Measurements from ENCODE around the gene TENT5C.
"Not testable (repeated sequence)": the region's sequence is repeated elsewhere in the genome, so short reads cannot be mapped to it uniquely, and the experiment has no call there.

Gene TENT5C

GRCh38 chr1:117605774-117606648 is at the start of gene TENT5C:
TSS of gene TENT5C (plus strand) at chr1:117606048. CDS start at chr1:117622869, 16,821 bp downstream.
- peak; percentile 14 to 96 (median 89) for DNase-seq

GRCh38 chr1:117556341-117556740 is 49.5 kb upstream of the TENT5C start:
- DNase-seq: no peak

DNA sequence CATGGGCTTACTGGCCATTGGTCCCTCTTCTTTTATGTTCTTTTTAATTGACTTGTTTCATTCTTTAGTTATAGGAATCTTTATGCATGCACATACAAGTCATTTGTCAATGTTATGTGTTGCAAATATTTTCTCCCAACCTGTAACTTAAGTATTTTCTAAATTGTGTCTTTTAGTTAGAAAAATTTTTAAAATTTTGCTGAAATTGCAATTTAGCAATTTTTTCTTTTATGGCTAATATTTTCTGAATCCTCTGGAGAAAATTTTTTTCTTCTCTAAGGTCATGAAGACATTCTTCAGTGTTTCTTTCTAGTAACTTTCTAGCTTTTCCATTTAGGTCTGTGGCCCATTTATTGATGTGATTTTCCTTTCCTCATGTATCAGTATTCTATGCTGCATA is 48.9 kb upstream of the TENT5C start:
- DNase-seq: no peak

DNA sequence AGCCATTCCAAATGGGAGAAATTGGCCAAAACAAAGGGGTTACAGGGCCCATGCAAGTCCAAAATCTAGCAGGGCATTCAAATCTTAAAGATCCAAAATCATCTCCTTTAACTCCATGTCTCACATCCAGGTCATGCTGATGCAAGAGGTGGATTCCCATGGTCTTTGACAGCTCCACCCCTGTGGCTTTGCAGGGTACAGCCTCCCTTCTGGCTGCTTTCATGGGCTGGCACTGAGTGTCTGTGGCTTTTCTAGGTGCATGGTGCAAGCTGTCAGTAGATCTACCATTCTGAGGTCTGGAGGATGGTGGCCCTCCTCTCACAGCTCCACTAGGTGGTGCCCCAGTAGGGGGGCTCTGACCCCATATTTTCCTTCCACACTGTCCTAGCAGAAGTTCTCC is 47.4 kb upstream of the TENT5C start:
- DNase-seq: not testable (repeated sequence)

DNA sequence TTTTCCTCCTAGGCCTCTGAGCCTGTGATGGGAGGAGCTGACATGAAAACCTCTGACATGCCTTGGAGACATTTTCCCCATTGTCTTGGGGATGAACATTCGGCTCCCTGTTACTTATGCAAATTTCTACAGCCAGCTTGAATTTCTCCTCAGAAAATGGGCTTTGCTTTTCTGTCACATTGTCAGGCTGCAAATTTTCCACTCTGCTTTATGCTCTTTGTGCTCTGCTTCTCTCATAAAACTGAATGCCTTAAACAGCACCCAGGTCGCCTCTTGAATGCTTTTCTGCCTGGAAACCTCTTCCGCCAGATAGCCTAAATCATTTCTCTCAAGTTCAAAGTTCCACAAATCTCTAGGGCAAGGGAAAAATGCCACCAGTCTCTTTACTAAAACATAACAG is 46.7 kb upstream of the TENT5C start:
- no peak for DNase-seq

DNA sequence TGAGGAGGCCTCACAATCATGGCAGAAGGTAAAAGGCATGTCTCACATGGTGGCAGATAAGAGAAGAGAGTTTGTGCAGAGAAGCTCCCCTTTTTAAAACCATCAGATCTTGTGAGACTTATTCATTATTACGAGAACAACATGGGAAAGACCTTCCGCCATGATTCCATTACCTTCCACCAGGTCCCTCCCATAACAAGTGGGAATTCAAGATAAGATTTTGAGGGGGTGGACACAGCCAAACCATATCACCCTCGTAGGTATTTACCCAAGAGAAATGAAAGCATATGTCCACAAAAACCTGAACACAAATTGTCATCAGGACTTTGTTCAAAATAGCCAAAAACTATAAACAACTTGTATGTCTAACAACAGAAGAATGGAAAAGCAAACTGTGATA is 45.9 kb upstream of the TENT5C start:
- no peak for DNase-seq

GRCh38 chr1:117561071-117561470 is 44.8 kb upstream of the TENT5C start:
- DNase-seq: no peak

DNA sequence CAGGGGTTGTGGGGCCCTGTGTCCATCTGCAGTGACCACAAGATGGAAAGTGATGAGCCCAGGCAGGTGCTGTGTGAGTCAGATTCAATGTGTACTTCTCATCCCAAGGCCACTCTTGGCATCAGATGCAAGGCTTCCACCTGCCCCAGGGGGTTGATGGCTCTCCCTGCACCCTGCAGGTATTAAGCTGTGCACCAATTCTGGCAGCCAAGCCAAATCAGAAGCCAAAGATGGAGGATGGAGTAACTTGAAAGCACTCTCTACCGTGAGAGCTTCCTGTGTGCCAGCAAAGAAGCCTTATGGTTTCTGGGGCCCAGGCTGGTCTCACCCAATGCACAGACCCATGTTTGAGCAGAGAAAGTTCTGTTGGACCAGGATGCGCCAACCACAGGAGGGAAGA is 44.3 kb upstream of the TENT5C start:
- DNase-seq: no peak

DNA sequence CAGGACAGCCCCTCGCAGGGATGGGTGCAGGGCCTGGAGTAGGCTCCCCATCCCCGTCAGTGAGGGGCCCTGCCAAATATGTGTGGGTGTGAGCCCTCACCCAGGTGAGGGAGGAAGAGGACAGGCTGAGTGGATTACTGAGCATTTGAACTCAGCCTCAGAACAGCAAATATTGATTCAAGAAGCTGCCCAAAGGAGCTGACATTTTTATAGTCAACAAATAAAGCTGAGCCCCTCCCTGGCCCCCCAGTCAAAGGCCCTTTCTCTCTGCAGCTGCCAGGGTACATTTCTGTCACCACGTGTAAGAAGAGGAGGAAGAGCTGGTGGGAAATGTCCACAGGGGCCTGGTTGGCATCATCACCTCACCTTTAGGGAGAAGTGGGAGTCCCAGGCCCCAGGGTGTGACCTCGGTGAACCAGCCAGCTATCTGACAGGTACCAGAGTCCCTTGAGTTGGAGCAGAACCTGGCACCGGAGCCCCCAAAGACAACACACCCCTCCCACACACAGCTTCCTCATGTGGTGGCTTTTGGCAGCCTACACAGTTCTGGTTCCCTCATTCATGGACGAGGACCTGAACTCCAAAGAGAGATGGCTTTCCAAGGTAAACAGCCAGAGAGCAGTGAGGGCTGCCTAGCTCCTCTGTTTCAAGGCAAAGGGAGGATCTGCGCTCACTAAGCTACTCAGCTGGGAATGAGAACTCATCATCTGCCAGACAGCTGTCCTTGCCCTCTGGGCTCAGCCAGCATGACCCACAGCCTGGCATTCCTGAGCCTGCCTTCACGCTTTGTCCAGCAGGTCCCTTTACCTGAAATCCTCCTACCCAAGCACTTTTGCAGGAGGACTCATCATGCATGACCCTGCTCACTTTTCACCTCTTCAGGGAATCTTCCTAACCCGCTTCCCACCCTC is 43.0 kb upstream of the TENT5C start:
- no peak for DNase-seq

DNA sequence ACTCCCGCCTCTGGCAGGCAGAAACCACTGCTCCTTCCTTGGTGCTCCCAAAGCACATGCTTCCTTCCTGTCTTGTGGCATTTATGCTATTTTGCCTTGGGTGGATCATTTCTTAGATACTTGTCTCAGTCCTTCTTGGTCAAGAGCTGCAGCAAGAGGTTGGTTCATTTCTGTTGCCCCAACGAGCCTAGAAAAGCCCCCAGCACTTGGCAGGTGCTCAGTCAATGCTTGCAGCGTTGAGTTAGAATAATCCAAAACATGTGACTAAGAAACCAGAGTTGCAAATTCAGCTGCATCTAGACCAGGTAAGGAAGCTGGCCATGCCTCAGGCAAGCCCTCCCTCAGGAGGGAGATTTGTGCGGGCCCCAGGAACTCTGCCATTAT is 42.4 kb upstream of the TENT5C start:
- no peak for DNase-seq

GRCh38 chr1:117564227-117565075 is 41.4 kb upstream of the TENT5C start:
- no peak for DNase-seq

DNA sequence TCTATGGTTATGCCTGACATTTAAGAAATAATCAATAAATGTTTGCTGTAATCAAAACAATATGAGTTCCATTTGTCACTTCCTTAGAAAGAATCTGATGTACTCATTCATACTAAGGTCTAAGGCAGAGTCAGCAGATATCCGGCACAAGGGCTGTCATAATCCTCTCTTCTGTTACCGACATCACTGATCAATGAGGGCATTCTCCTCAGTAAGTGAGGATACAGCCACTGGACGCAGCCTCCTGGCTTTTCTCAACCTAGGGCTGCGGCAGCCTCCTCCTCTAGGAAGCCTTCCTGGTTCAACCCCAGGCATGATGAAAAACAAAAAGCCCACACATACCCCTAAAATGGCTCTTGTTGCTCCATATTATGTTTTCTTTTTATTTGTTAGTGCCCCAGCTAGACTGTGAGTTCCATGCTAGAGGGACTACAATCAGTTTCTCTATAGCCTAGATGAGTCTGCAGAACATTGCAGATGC is 40.7 kb upstream of the TENT5C start:
- no peak for DNase-seq

GRCh38 chr1:117565745-117566455 is 39.9 kb upstream of the TENT5C start:
- DNase-seq: no peak

- DNase-seq: no peak
Observed at GRCh38 chr1:117566556-117566955, 39.3 kb upstream of the TENT5C start.

DNA sequence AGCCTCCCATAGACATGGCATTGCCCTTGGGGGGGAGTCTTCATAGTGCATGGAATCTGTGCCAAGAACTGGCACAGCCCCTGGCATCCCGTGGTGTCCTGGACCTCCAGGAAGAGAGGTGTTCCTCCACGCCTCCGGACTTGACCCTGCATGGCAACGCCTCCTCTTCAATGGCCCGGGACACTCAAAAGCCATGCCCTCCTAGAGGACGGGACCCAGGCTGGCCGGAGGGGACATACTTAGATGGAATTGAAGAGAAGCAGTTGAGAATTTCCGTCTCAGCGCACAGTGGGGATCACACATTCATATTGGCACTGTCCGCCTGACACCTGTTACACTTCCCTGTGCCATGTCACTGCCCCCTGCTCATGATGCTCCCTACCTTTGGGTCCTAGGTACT is 38.4 kb upstream of the TENT5C start:
- DNase-seq: no peak

GRCh38 chr1:117567976-117568375 is 37.9 kb upstream of the TENT5C start:
- no peak for DNase-seq

DNA sequence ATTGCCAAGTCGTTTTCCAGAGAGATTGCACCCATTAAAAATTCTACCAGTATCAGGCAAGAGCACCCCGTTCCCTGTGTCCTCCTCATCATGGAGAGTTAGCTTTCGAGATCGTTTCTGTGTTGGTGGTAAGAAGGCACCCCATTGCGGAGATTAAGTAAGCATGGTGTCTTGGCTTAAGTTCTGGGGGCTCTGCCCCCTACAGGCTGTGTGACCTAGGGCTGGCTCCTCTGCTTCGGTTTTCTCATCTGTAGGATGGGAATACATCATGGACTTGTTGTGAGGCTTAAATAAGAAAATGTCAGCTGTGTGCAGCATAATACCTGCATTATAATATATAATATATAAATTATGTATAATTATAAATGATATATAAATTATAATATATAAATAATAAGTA is 36.8 kb upstream of the TENT5C start:
- DNase-seq: no peak

- DNase-seq: no peak
Observed at GRCh38 chr1:117569856-117570255, 36.0 kb upstream of the TENT5C start.

- no peak for DNase-seq
Observed at GRCh38 chr1:117570988-117571409, 34.8 kb upstream of the TENT5C start.

DNA sequence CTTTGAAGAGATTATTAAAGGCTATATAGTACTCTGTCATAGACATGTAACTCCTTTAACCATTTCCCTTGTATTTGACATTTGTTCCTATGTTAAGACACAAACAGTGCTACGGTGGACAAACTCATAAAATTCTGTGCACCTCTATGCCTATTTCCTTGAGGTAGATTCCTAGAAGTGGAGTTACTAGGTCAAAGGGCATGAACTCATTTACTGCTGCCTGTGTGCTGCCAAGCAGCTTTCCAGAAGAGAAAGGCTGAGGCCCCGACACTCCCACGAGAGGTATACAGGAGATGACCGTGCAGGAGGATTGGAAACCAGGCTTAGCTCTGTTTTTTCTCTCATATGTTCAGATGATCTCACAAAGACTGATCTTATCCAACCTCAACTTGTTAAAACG is 34.4 kb upstream of the TENT5C start:
- no peak for DNase-seq

- no peak for DNase-seq
Observed at GRCh38 chr1:117572546-117572945, 33.3 kb upstream of the TENT5C start.

Measured in amygdala (tissue), 56 donors.